Esophagus squamous epithelium (tissue), 4 donors: ENCODE measurements around the gene ZNF273.

Source experiments
- POLR2A ChIP-seq, 4 donors: fragments of 450-650 bp; IDR thresholded peaks; one replicate each; pipeline ENCODE4 v1.6.1; 2017; ENCODE audit warnings: antibody characterized with exemption in 4 of 4, mild to moderate bottlenecking in 4 of 4, moderate library complexity in 3 of 4
- TF ChIP-seq, protein P1 (sequence below), 6 experiments: fragments of 450-650 bp in 4 of 6; fragments of 200-600 bp in 2 of 6; sonication (generic) in 2 of 6; IDR thresholded peaks; one replicate each; pipeline ENCODE4 v1.5.1; 2016 to 2019; ENCODE audit warnings: antibody characterized with exemption in 6 of 6, mild to moderate bottlenecking in 4 of 6, moderate library complexity in 4 of 6

- TF ChIP-seq, protein P1, sequence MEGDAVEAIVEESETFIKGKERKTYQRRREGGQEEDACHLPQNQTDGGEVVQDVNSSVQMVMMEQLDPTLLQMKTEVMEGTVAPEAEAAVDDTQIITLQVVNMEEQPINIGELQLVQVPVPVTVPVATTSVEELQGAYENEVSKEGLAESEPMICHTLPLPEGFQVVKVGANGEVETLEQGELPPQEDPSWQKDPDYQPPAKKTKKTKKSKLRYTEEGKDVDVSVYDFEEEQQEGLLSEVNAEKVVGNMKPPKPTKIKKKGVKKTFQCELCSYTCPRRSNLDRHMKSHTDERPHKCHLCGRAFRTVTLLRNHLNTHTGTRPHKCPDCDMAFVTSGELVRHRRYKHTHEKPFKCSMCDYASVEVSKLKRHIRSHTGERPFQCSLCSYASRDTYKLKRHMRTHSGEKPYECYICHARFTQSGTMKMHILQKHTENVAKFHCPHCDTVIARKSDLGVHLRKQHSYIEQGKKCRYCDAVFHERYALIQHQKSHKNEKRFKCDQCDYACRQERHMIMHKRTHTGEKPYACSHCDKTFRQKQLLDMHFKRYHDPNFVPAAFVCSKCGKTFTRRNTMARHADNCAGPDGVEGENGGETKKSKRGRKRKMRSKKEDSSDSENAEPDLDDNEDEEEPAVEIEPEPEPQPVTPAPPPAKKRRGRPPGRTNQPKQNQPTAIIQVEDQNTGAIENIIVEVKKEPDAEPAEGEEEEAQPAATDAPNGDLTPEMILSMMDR (IDR thresholded peaks at IDR 0.05) = no peak
- no peak for TF ChIP-seq POLR2A (IDR thresholded peaks at IDR 0.05)
These were observed 16.0 kb upstream of the ZNF273 start for GRCh38 chr7:64886956-64887545.
